ENCODE results near the gene FHIP1A. TPM values are rescaled to one million over a fixed set of nuclear protein-coding genes. Genes with fewer than 3 reads are reported as not detected.
A peak's percentile ranks its signal among the peaks of the same experiment; 100 is the strongest.
"Not testable (repeated sequence)": the region's sequence is repeated elsewhere in the genome, so short reads cannot be mapped to it uniquely, and the experiment has no call there.

Gene FHIP1A
- polyA plus RNA-seq, 3 donors: 0.01 TPM; not detected in 2

DNA sequence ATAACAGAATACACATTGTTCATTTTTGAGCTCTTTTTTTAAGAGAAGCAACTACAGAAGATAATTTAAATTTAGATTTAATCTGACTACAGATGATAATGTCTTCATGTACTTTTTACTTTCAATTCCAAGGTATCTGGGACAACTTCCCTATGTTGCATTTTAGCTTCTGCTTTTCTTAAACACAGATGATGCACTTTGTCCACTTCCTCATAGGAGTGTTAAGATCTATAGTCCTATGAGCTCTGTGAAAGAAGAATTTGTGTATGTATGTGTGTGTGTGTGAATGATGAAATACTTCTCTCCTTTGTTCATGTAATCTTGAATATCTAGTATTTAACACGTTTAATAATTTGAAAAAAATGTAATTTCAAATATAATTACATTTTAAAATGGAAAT, 5.3 kb upstream of the FHIP1A start:
- peak overlapping the region in 1 of 2 donors; percentile 48 for H3K4me3 Mint-ChIP-seq
- Histone ChIP-seq H3K4me3 (replicated peaks in 1 of 3; ENCODE audit: low read depth in 2 of 3, low read length in 3 of 3) (no peak overlapping the region), H3K4me1 (ENCODE audit: control insufficient read depth in 1 of 2, insufficient read depth in 2 of 2, low read length in 2 of 2) (peaks cover 26 to 31% of the 10 kb centered on the region in 2 donors), H3K27ac (ENCODE audit: low read depth in 1 of 2, low read length in 2 of 2) (peak overlapping the region; percentile 20), H3K9me3 (replicated peaks in 1 of 2; ENCODE audit: control insufficient read depth in 1 of 2, insufficient read depth in 1 of 2, low read length in 2 of 2) (no peaks in the 10 kb centered on the region), H3K27me3 (ENCODE audit: control insufficient read depth in 2 of 2, insufficient read depth in 2 of 2, low read length in 2 of 2) (peaks cover 4 to 8% of the 10 kb centered on the region in 2 donors), H2AFZ (ENCODE audit: insufficient read depth, low read depth, low read length, poor library complexity, severe bottlenecking) (no peak overlapping the region), H3K4me2 (replicated peaks; ENCODE audit: extremely low read depth, low read length, poor library complexity, severe bottlenecking) (peak overlapping the region; percentile 11), H3K79me2 (ENCODE audit: insufficient read depth, low read length) (no peaks in the 10 kb centered on the region), H4K20me1 (ENCODE audit: insufficient read depth, low read length) (no peaks in the 10 kb centered on the region), H3K9ac (ENCODE audit: insufficient read depth, low read length, poor library complexity, severe bottlenecking) (no peak overlapping the region), H3K36me3 (replicated peaks in 1 of 2; ENCODE audit: control insufficient read depth in 1 of 2, insufficient read depth in 2 of 2, low read length in 2 of 2) (no peaks in the 10 kb centered on the region)
- TF ChIP-seq, protein P1, sequence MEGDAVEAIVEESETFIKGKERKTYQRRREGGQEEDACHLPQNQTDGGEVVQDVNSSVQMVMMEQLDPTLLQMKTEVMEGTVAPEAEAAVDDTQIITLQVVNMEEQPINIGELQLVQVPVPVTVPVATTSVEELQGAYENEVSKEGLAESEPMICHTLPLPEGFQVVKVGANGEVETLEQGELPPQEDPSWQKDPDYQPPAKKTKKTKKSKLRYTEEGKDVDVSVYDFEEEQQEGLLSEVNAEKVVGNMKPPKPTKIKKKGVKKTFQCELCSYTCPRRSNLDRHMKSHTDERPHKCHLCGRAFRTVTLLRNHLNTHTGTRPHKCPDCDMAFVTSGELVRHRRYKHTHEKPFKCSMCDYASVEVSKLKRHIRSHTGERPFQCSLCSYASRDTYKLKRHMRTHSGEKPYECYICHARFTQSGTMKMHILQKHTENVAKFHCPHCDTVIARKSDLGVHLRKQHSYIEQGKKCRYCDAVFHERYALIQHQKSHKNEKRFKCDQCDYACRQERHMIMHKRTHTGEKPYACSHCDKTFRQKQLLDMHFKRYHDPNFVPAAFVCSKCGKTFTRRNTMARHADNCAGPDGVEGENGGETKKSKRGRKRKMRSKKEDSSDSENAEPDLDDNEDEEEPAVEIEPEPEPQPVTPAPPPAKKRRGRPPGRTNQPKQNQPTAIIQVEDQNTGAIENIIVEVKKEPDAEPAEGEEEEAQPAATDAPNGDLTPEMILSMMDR (IDR thresholded peaks at IDR 0.05): no peak
- H3K27ac Mint-ChIP-seq: peak overlapping the region in 6 of 7 donors; percentile 13 to 86 (median 68)
- intact Hi-C loops (cut with micrococcal nuclease): no loop called here
- H3K4me1 Mint-ChIP-seq: peaks cover 31% of the 10 kb centered on the region
- H3K36me3 Mint-ChIP-seq: no peaks in the 10 kb centered on the region
- DNase-seq: peak; percentile 72 to 84 (median 77)
- peaks cover 9 to 14% (median 13%) of the 10 kb centered on the region in 3 donors for H3K27me3 Mint-ChIP-seq (ENCODE audit: low read depth in 3 of 3)
- no CpG with 5 or more reads among the region's 1 CpG for WGBS (ENCODE audit: insufficient coverage)
- H3K9me3 Mint-ChIP-seq: peaks cover 0 to 9% (median 4%) of the 10 kb centered on the region in 7 donors

DNA sequence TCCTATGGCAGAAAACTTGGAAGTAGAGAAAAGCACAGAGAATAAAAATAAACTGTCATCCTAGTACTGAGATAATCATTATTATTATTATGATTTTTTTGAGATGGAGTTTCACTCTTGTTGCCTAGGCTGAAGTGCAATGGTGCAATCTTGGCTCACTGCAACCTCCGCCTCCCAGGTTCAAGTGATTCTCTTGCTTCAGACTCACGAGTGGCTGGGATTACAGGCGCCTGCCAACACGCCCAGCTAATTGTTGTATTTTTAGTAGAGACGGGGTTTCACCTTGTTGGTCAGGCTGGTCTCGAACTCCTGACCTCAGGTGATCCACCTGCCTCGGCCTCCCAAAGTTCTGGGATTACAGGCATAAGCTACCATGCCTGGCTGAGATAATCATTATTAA, 4.2 kb upstream of the FHIP1A start:
- H2AFZ ChIP-seq (ENCODE audit: insufficient read depth, low read depth, low read length, poor library complexity, severe bottlenecking); H3K36me3 Mint-ChIP-seq; DNase-seq; H3K79me2 ChIP-seq (ENCODE audit: insufficient read depth, low read length); H3K27ac Mint-ChIP-seq; H3K4me2 ChIP-seq (replicated peaks; ENCODE audit: extremely low read depth, low read length, poor library complexity, severe bottlenecking); H3K4me3 ChIP-seq (replicated peaks in 1 of 3; ENCODE audit: low read depth in 2 of 3, low read length in 3 of 3); H4K20me1 ChIP-seq (ENCODE audit: insufficient read depth, low read length); H3K9ac ChIP-seq (ENCODE audit: insufficient read depth, low read length, poor library complexity, severe bottlenecking); H3K36me3 ChIP-seq (replicated peaks in 1 of 2; ENCODE audit: control insufficient read depth in 1 of 2, insufficient read depth in 2 of 2, low read length in 2 of 2); H3K9me3 ChIP-seq (replicated peaks in 1 of 2; ENCODE audit: control insufficient read depth in 1 of 2, insufficient read depth in 1 of 2, low read length in 2 of 2); H3K4me3 Mint-ChIP-seq; H3K27ac ChIP-seq (ENCODE audit: low read depth in 1 of 2, low read length in 2 of 2); intact Hi-C loops (cut with micrococcal nuclease): not testable (repeated sequence)
- H3K27me3 Mint-ChIP-seq (ENCODE audit: low read depth in 3 of 3): peaks cover 17 to 23% (median 23%) of the 10 kb centered on the region in 3 donors
- 100% methylated on average over 1 of the region's 7 CpGs for WGBS (ENCODE audit: insufficient coverage)
- H3K9me3 Mint-ChIP-seq: peaks cover 0 to 15% (median 10%) of the 10 kb centered on the region in 7 donors
- Histone ChIP-seq H3K27me3 (ENCODE audit: control insufficient read depth in 2 of 2, insufficient read depth in 2 of 2, low read length in 2 of 2) (peaks cover 8 to 18% of the 10 kb centered on the region in 2 donors), H3K4me1 (ENCODE audit: control insufficient read depth in 1 of 2, insufficient read depth in 2 of 2, low read length in 2 of 2) (peaks cover 35 to 39% of the 10 kb centered on the region in 2 donors)
- H3K4me1 Mint-ChIP-seq: peaks cover 40% of the 10 kb centered on the region
